GM19372 (cell line): ENCODE data around the gene CEACAM16.

Experiments used
- ATAC-seq: cut with Tn5 transposase; IDR thresholded peaks from one replicate; pipeline ENCODE4 v1.9.1; 2021; ENCODE audit warnings: mild to moderate bottlenecking, low read depth, moderate library complexity; ENCODE audit not compliant: unreplicated experiment

The CEACAM16 gene

DNA sequence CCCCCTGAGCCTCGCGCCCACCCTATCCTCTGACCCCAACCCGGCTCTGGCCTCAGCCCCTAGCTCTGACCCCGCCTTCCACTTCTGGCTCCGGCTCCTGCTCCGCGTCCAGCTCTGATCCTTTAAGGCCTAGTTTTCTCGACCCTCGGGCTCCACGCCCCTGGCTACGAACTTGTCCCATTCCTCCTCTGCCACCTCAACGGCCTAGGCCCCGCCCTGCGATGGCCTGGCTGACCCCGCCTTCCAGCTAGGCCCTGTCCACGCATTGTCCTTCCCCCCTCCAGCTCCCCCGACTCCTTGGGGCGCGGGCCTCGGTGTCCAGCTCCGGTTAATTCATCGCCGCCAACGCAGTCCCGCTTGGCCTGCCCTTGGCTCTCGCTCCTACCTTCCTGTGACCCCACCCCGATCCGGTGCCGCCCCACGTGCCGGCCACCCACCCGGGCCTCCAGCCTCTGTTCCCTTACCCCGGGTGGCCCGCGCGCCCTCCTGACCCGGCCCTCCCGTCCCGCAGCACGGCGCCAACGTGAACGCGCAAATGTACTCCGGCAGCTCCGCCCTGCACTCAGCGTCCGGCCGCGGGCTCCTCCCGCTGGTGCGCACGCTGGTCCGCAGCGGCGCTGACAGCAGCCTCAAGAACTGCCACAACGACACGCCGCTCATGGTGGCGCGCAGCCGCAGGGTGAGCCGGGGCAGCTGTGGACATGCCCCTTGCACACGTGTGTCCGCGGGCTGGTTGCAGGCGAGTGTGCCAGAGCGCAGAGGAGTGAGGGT lies 59.0 kb downstream of the CEACAM16 start:
- no peak for ATAC-seq

- ATAC-seq: no peak
Observed at GRCh38 chr19:44758596-44758995, 59.6 kb downstream of the CEACAM16 start.

GRCh38 chr19:44759083-44759804 lies 60.3 kb downstream of the CEACAM16 start:
- no peak for ATAC-seq
